GM10266 (cell line): ENCODE results near the gene RSPO3.

Source experiments
- DNase-seq: peaks from one replicate; pipeline ENCODE4 v3.0.0; 2012; ENCODE audit errors: extremely low spot score
- CTCF ChIP-seq: IDR thresholded peaks from 2 replicates; pipeline ENCODE4 v1.5.1; 2012; ENCODE audit warnings: mild to moderate bottlenecking, low read depth; ENCODE audit not compliant: control insufficient read depth, insufficient read depth; ENCODE audit errors: missing control alignments

RSPO3 gene

DNA sequence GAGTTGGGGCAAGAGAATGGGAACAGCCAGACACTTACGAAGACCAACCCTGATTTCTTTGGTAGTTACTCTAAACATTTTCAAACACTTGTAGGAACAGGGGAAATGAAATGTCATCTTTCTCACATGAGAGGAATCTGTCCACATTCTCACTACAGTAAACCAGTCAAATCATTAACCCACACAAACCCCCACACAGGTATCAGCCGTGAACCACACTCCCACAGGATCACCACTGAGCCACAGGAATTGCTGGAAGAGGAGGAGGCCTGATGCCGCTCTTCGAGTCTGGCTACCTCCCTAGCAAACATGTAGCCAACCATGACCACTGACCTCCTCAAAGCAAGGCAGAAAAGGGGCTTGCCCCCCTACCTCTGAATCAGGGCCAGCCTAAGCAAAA, 6.9 kb upstream of the RSPO3 start:
- TF ChIP-seq CTCF, result no peak
- no peak for DNase-seq

- no peak for DNase-seq
- no peak for TF ChIP-seq CTCF
These were observed 4.2 kb upstream of the RSPO3 start for GRCh38 chr6:127114214-127114760.

GRCh38 chr6:127115084-127115655, 3.3 kb upstream of the RSPO3 start:
- TF ChIP-seq CTCF, result no peak
- DNase-seq, result no peak

DNA sequence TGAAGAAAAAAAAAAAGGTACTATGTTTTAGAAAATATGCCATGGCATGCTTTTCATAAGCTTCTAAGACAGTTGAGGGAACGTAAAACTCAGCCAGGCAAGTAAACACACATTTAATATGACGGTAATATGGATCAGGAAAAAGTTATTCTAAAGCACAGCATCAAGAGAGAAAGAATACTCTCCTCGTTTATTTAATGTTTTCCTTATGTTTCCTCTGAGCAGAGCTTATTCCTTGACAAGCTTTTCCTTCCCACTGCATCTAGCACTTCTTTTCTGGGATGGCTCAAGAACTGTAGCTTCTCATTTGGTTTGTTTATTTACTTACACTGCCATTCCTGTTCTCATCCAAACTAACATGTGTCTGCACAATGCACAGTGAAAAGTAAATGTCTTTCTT, 2.7 kb upstream of the RSPO3 start:
- DNase-seq, result no peak
- no peak for TF ChIP-seq CTCF

GRCh38 chr6:127117979-127118297, 533 bp upstream of the RSPO3 start:
- TF ChIP-seq CTCF, result no peak
- no peak for DNase-seq

DNA sequence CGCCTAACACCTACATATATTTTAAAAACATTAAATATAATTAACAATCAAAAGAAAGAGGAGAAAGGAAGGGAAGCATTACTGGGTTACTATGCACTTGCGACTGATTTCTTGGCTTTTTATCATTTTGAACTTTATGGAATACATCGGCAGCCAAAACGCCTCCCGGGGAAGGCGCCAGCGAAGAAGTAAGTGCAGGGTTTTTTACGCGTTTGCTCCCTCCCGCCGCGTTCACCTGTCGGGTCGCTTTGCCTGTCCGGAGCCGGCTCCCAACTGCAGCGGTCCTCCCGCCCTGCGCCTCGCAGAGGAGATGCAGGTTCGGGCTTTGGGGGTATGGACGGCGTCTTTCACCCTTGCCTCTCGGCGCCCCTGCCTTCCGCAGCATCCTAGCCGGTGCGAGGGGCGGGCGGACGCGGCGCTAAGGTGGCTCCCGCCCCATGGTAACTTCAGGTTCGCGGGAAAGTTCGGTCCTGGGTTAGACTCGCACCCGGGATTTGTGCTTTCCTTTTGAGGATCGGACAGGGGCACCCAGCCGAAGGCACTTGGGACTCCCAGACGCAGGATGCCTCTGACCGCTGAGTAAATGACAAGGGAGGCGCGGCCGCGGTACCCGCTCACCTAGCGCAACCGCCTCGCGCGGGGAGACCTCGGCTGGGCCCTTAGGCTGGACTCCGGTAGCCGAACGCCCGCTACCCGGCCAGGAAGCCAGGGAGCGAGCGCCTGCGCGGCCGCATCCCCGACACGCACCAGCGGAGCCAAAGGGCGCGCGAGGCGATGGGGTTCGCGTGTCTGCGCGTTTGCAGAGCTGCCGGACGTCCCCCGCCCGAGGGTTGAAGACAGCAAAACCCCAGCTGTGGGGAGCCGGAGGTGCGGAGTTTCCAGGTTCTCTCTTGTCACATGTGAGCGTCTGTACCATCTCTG, 891 bp downstream of the RSPO3 start:
- no peak for TF ChIP-seq CTCF

More for the DNA sequence above, 891 bp downstream of the RSPO3 start:
- DNase-seq, result peak; percentile 51
